NOMO-1 treated with DMSO at 0.1 percent for 48 hours (cell line): ENCODE results near the gene NAP1L1.
"Not testable (repeated sequence)": the region's sequence is repeated elsewhere in the genome, so short reads cannot be mapped to it uniquely, and the experiment has no call there.

ENCODE experiments used
- DNase-seq: peaks from one replicate; lab custom pipeline; 2025; ENCODE audit not compliant: unreplicated experiment; lab: John Stamatoyannopoulos, UW

Gene NAP1L1

GRCh38 chr12:75994069-75994740, 90.3 kb downstream of the NAP1L1 start:
- DNase-seq: no peak

GRCh38 chr12:75991753-75992152, 92.7 kb downstream of the NAP1L1 start:
- no peak for DNase-seq

DNA sequence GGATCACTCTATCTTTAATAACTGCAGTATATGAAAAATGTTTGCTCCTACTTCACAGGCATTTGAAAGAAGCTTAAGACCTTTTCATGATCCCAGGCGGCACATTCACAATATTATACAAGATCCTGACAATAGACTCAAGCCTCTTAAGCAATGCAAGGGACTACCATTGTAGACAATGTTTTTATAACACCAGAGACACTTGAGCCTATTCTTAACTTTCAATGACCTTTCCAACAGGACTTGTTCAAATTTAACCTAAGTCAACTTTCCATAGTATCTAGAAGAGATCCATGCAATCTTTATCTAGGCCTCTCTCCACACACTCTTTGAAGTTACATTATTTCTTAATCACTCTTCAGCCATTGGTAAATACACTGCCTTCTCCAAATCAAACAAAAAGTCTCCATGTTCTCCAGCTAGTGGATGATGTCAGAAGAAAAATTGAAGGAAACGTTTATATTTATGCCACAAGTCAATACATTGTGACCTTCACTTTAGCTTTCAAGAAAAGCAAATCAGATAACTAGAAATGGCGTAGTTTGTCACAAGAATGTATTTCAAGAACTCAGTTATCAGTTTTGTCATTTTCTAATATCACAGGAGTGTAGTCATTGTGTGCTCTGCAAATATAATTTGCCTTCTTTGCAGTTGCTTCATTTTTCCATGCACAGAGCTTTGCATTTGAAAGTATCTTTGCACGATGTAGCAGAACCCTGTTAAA, 94.1 kb downstream of the NAP1L1 start:
- DNase-seq: no peak

GRCh38 chr12:75987709-75988108, 96.8 kb downstream of the NAP1L1 start:
- DNase-seq: not testable (repeated sequence)
